ENCODE measurements around the gene GRM7.

GRCh38 chr3:7577513-7577912 is 716.6 kb downstream of the GRM7 start:
- TF ChIP-seq CTCF (IDR thresholded peaks at IDR 0.05) (no peak), POLR2A (IDR thresholded peaks at IDR 0.05) (no peak)
